B cell (primary cell): ENCODE data around the gene SMAGP. TPM values are rescaled to one million over a fixed set of nuclear protein-coding genes. Genes with fewer than 3 reads are reported as not detected.

Experiments used
- ATAC-seq: fragments of 200-7000 bp; cut with Tn5 transposase; one replicate; pipeline ENCODE4 v1.10.0; 2021; ENCODE audit warnings: low read depth, mild to moderate bottlenecking, moderate number of reproducible peaks, moderate library complexity
- CTCF ChIA-PET: fragments of 350-600 bp; sonication (Branson Sonifier 250); formaldehyde crosslinking; loops from one replicate; lab custom pipeline; 2021; ENCODE audit warnings: antibody characterized with exemption, inconsistent platforms; lab: Charles Lee
- POLR2A ChIA-PET: fragments of 350-600 bp; sonication (Branson Sonifier 250); formaldehyde crosslinking; loops from one replicate; lab custom pipeline; 2021; ENCODE audit warnings: antibody characterized with exemption; lab: Charles Lee
- DNase-seq: peaks from one replicate; pipeline ENCODE4 v3.0.0; 2013
- H2AFZ ChIP-seq: 2 replicates; pipeline ENCODE4 v1.6.1; 2012; ENCODE audit warnings: mild to moderate bottlenecking, low read depth, low read length; ENCODE audit not compliant: insufficient read depth, poor library complexity, severe bottlenecking
- H3K27ac ChIP-seq, 2 donors: 1 replicate in 1 of 2; 2 replicates in 1 of 2; pipeline ENCODE4 v1.5.1; 2012 to 2013; ENCODE audit warnings: low read length in 2 of 2, mild to moderate bottlenecking in 2 of 2, moderate library complexity in 1 of 2
- H3K27me3 ChIP-seq, 4 experiments: fragments of 200-600 bp in 1 of 4; sonication (generic) in 1 of 4; replicated peaks in 1 of 4; 1 replicate in 2 of 4; 2 replicates in 2 of 4; pipeline versions ENCODE4 v1.6.1 to v1.7.0; 2013 to 2016; ENCODE audit warnings: low read length in 3 of 4, mild to moderate bottlenecking in 2 of 4, mixed read lengths in 1 of 4, moderate library complexity in 1 of 4; ENCODE audit not compliant: insufficient read depth in 4 of 4, control insufficient read depth in 3 of 4; ENCODE audit errors: control extremely low read depth in 1 of 4
- H3K36me3 ChIP-seq, 2 experiments: replicated peaks in 1 of 2; 1 replicate in 1 of 2; 2 replicates in 1 of 2; pipeline versions ENCODE4 v1.6.1 to v1.7.1; 2013; ENCODE audit warnings: low read length in 1 of 2; ENCODE audit not compliant: insufficient read depth in 2 of 2, control insufficient read depth in 1 of 2; ENCODE audit errors: control extremely low read depth in 1 of 2, extremely low read depth in 1 of 2
- H3K4me1 ChIP-seq, 2 donors: fragments of 200-600 bp in 1 of 2; sonication (generic) in 1 of 2; 1 replicate in 1 of 2; 2 replicates in 1 of 2; pipeline versions ENCODE4 v1.5.1 to v1.6.1; 2013 to 2017; ENCODE audit warnings: low read length in 2 of 2; ENCODE audit not compliant: control insufficient read depth in 2 of 2, insufficient read depth in 2 of 2
- H3K4me2 ChIP-seq: replicated peaks from 2 replicates; pipeline ENCODE3; 2012; ENCODE audit warnings: mild to moderate bottlenecking, low read depth, low read length; ENCODE audit not compliant: poor library complexity, severe bottlenecking
- H3K4me3 ChIP-seq, 5 experiments: fragments of 200-600 bp in 1 of 5; sonication (generic) in 1 of 5; 1 replicate in 3 of 5; 2 replicates in 2 of 5; pipeline versions ENCODE4 v1.5.1 to v1.7.0; 2011 to 2016; ENCODE audit warnings: low read length in 4 of 5, mild to moderate bottlenecking in 4 of 5, low read depth in 2 of 5, control low read depth in 1 of 5, moderate library complexity in 1 of 5; ENCODE audit not compliant: insufficient read depth in 1 of 5; ENCODE audit errors: control extremely low read depth in 1 of 5, extremely low read depth in 1 of 5
- H3K79me2 ChIP-seq: fragments of 200-600 bp; sonication (generic); one replicate; pipeline ENCODE4 v1.6.0; 2016; ENCODE audit warnings: low read length; ENCODE audit not compliant: control insufficient read depth, insufficient read depth
- H3K9ac ChIP-seq: fragments of 200-600 bp; sonication (generic); 2 replicates; pipeline ENCODE4 v1.6.1; 2017; ENCODE audit warnings: mild to moderate bottlenecking, low read length, moderate library complexity
- H3K9me3 ChIP-seq, 3 donors: one replicate each; pipeline versions ENCODE4 v1.6.1 to v1.7.1; 2013; ENCODE audit warnings: low read length in 2 of 3; ENCODE audit not compliant: control insufficient read depth in 2 of 3, insufficient read depth in 1 of 3; ENCODE audit errors: control extremely low read depth in 1 of 3
- H4K20me1 ChIP-seq: 2 replicates; pipeline ENCODE4 v1.6.0; 2012; ENCODE audit warnings: mild to moderate bottlenecking, low read length; ENCODE audit not compliant: insufficient read depth, control insufficient read depth, poor library complexity, severe bottlenecking
- H3K27ac Mint-ChIP-seq: one replicate; pipeline ENCODE4 v1.8.0; 2021; ENCODE audit warnings: mixed read lengths
- H3K27me3 Mint-ChIP-seq: one replicate; pipeline ENCODE4 v1.8.0; 2021; ENCODE audit warnings: mixed read lengths
- H3K4me1 Mint-ChIP-seq: one replicate; pipeline ENCODE4 v1.8.0; 2021; ENCODE audit warnings: mixed read lengths
- H3K4me3 Mint-ChIP-seq: one replicate; pipeline ENCODE4 v1.8.0; 2021; ENCODE audit warnings: mixed read lengths
- H3K9me3 Mint-ChIP-seq: one replicate; pipeline ENCODE4 v1.8.0; 2022; ENCODE audit warnings: mixed read lengths; ENCODE audit not compliant: insufficient read depth
- EZH2 ChIP-seq: IDR thresholded peaks from 2 replicates; pipeline ENCODE4 v1.6.1; 2012; ENCODE audit warnings: borderline replicate concordance, low read depth, mild to moderate bottlenecking, moderate library complexity, low read length; ENCODE audit not compliant: insufficient read depth, poor library complexity, severe bottlenecking
- WGBS: methylation state at CpG from one replicate; pipeline ENCODE4 v1.1.5; 2013; ENCODE audit warnings: missing lambda C conversion rate; ENCODE audit not compliant: insufficient coverage; 5-methylcytosine and 5-hydroxymethylcytosine counted together
- intact Hi-C: fragments of 100-400 bp; cut with micrococcal nuclease; formaldehyde crosslinking; loops from one replicate; pipeline ENCODE4 v1.10.0; 2022
- polyA minus RNA-seq: library from RNA; depleted of rRNA, polyadenylated mRNA; stranded (reverse); fragments of >200 nt; gene quantifications from 2 replicates; pipeline ENCODE4 v1.2.3, GENCODE V29; 2012
- polyA plus RNA-seq: library from polyadenylated mRNA; depleted of rRNA; stranded (reverse); fragments of >200 nt; gene quantifications from 2 replicates; pipeline ENCODE4 v1.2.3, GENCODE V29; 2012
- total RNA-seq, 2 donors: library from RNA; stranded (reverse); fragments of 120-200 nt in 1 of 2; gene quantifications; 1 replicate in 1 of 2; 2 replicates in 1 of 2; pipeline versions ENCODE4 v1.2.3 to v1.2.4, GENCODE V29; 2013 to 2022
- TF ChIP-seq, protein P1 (sequence below): fragments of 200-600 bp; IDR thresholded peaks from one replicate; pipeline ENCODE4 v1.8.0; 2022; ENCODE audit warnings: antibody characterized with exemption, mild to moderate bottlenecking

The SMAGP gene, protein sequence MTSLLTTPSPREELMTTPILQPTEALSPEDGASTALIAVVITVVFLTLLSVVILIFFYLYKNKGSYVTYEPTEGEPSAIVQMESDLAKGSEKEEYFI
- total RNA-seq, result 8.0 and 10.4 TPM in 2 replicates
- total RNA-seq (2013), result 10.4 TPM
- 15.0 and 21.6 TPM in 2 replicates for polyA plus RNA-seq
- 10.8 and 11.1 TPM in 2 replicates for polyA minus RNA-seq

DNA sequence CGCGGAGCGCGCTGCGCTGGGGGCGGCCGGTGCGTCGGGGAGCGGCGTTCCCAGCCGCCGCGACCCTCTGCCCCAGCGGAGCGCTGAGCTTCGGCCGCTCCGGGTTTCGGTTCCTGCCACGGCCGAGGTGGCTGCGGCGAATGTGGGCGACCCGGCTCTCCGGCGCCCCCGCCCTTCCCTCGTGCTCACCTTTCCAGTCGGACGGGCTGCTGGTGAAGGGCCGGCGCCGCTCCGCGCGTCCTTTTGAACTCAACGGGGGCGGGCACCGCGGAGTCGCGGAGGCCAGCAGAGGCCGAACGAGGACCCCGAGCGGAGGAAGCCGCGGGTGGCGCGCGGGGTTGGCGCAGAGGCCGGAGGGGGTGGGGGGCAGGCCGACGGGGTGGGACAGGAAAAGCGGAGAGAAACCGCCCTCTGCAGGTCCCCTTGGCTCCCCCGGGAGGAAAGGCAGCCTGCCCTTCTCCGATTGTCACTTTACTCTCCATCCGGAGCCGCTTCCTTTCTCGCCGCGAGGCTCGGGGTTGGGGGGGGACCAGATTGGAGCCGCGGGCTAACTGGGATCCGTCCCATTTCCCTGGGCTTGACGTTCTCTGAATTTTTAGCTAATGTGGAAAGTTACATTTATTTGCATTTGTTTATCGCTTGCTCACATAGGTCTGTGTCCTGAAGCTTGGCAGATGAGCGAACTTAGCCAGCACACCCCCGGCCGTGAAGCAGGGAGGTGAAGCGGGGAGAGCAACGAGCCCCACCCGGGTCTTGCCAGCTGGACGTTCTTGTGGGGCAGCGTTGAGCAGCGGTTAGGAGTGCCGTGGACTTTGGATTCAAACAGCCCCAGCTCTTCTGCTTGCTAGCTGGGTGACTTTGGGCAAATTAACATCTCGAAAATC lies at the start of gene SMAGP:
SMAGP (minus strand) TSS at position 349 of the 884 bp plus-strand sequence. CDS start 1,137 bp downstream, outside the sequence.
- H3K27ac Mint-ChIP-seq, result peak within 1 kb of the TSS; percentile 91
- Histone ChIP-seq H3K36me3 (no peaks in the 10 kb centered on the region), H3K9me3 (peaks cover 0 to 2% (median 0%) of the 10 kb centered on the region in 3 donors), H3K9ac (peak within 1 kb of the TSS; percentile 76), H3K27me3 (no peaks in the 10 kb centered on the region), H4K20me1 (no peaks in the 10 kb centered on the region), H2AFZ (peak within 1 kb of the TSS; percentile 83), H3K79me2 (no peaks in the 10 kb centered on the region), H3K4me1 (peaks cover 19 to 20% of the 10 kb centered on the region in 2 donors), H3K4me3 (peak within 1 kb of the TSS; percentile 52 to 86 (median 74)), H3K27ac (peak within 1 kb of the TSS; percentile 12 to 64), H3K4me2 (peak within 1 kb of the TSS; percentile 97)
- ATAC-seq (peak; percentile 75), DNase-seq (peak; percentile 79)
- H3K4me1 Mint-ChIP-seq, result peaks cover 31% of the 10 kb centered on the region
- under 1% methylated on average over 68 of the region's 83 CpGs for WGBS
- H3K4me3 Mint-ChIP-seq, result peak within 1 kb of the TSS; percentile 95
- H3K9me3 Mint-ChIP-seq, result no peaks in the 10 kb centered on the region
- POLR2A ChIA-PET, result interaction anchor here (0.6 to 2.2 kb wide), 10 partner anchors 31 to 187 kb away, joined by 3 to 16 read pairs (median 4); partner anchors contain the start of genes CSRNP2, DAZAP2 and POU6F1
- no peaks in the 10 kb centered on the region for H3K27me3 Mint-ChIP-seq
- intact Hi-C loops, result loop anchor here (1.0 to 2.0 kb wide), 4 partner anchors 32 to 99 kb away; partner anchors contain the start of gene DAZAP2
- TF ChIP-seq, protein P1, sequence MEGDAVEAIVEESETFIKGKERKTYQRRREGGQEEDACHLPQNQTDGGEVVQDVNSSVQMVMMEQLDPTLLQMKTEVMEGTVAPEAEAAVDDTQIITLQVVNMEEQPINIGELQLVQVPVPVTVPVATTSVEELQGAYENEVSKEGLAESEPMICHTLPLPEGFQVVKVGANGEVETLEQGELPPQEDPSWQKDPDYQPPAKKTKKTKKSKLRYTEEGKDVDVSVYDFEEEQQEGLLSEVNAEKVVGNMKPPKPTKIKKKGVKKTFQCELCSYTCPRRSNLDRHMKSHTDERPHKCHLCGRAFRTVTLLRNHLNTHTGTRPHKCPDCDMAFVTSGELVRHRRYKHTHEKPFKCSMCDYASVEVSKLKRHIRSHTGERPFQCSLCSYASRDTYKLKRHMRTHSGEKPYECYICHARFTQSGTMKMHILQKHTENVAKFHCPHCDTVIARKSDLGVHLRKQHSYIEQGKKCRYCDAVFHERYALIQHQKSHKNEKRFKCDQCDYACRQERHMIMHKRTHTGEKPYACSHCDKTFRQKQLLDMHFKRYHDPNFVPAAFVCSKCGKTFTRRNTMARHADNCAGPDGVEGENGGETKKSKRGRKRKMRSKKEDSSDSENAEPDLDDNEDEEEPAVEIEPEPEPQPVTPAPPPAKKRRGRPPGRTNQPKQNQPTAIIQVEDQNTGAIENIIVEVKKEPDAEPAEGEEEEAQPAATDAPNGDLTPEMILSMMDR, result no peak
- no peak for TF ChIP-seq EZH2
- CTCF ChIA-PET, result interaction anchor here (0.5 to 7.1 kb wide), 18 partner anchors 18 to 541 kb away, joined by 3 to 127 read pairs (median 3); partner anchors contain the start of gene DAZAP2
